Measurements from ENCODE around the gene PLEKHA8.

PLEKHA8 gene

DNA sequence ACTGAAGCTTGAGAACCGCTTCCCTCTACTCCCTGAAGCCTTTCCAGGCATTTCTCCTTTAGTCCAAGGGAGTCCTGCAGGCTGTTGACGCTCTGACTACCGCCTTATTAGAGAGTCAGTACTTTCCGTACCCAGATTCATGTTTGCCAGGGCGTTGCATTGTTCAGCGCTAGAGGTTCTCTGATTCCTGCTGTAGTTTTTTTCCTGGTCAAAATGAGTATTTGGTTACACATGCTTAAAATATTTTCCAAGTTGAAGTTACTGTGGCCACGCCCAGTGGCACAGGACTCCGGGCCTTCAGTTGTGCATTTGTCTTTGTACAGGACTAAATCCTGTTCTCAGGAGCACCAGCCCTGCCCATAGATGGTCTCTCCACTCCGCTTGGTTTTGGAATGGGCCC lies 114.5 kb downstream of the PLEKHA8 start:
- Histone ChIP-seq H4K12ac (ENCODE audit: low read depth, low read length) (no peak overlapping the region), H3K79me2 (ENCODE audit: control insufficient read depth, insufficient read depth, low read length, poor library complexity) (no peaks in the 10 kb centered on the region), H3K18ac (ENCODE audit: low read length) (no peak overlapping the region), H2AK5ac (ENCODE audit: low read length) (no peak overlapping the region), H3K4ac (ENCODE audit: low read depth, low read length) (no peak overlapping the region), H2BK5ac (ENCODE audit: low read depth, low read length, poor library complexity) (no peak overlapping the region), H2BK120ac (ENCODE audit: insufficient read depth, low read length, poor library complexity) (no peak overlapping the region), H3K27me3 (ENCODE audit: insufficient read depth, low read length) (no peaks in the 10 kb centered on the region), H3K4me2 (ENCODE audit: low read length) (no peak overlapping the region), H3K9me3 (ENCODE audit: insufficient read depth, low read depth, low read length) (peaks cover 1% of the 10 kb centered on the region), H3K4me1 (ENCODE audit: control insufficient read depth in 1 of 2, insufficient read depth in 2 of 2, low read length in 2 of 2) (peaks cover 2 to 5% of the 10 kb centered on the region in 2 experiments), H2AFZ (ENCODE audit: insufficient read depth, low read length, poor library complexity) (no peak overlapping the region), H3K14ac (ENCODE audit: low read length) (no peak overlapping the region), H3K27ac (ENCODE audit: low read depth, low read length) (no peak overlapping the region), H4K8ac (ENCODE audit: low read depth, low read length) (no peak overlapping the region), H4K91ac (ENCODE audit: low read depth, low read length) (no peak overlapping the region), H3K9ac (ENCODE audit: low read length) (no peak overlapping the region), H2BK12ac (ENCODE audit: low read length) (no peak overlapping the region), H3K4me3 (ENCODE audit: low read depth, low read length) (no peak overlapping the region), H3K36me3 (ENCODE audit: control insufficient read depth in 1 of 2, insufficient read depth in 2 of 2, low read length in 2 of 2) (no peaks in the 10 kb centered on the region), H3K23ac (ENCODE audit: low read length) (no peak overlapping the region), H3K79me1 (ENCODE audit: low read length) (no peaks in the 10 kb centered on the region)
- DNase-seq: peak; percentile 23 to 65
- no CpG with 5 or more reads among the region's 9 CpGs for WGBS (ENCODE audit: extremely low coverage, insufficient coverage, insufficient read length)

DNA sequence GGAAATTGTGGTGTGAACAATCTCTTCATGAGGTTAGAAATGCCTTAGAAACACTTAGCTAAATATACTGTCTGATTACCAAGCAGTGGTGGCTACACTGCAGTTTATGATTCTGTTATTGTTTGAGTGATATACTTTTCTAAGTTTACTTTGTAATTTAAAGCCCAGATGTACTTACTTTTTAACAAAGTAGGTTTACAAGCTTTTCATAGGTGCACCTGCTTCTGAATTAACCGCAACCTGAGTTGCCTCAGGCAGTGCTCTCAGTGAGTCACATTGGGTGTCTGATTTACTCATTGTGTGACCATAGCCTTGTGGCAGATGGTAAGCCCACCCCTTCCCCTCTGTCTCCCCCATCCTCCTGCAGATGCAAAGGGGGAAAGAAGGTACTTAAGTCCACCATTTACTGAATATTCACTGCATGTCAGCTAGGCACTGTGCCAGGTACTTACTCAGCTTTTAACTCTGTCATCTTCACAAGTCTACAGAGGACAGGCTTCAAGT lies 115.6 kb downstream of the PLEKHA8 start:
- Histone ChIP-seq H3K18ac (ENCODE audit: low read length) (no peak overlapping the region), H3K79me1 (ENCODE audit: low read length) (no peaks in the 10 kb centered on the region), H2AFZ (ENCODE audit: insufficient read depth, low read length, poor library complexity) (no peak overlapping the region), H3K4me2 (ENCODE audit: low read length) (no peak overlapping the region), H3K79me2 (ENCODE audit: control insufficient read depth, insufficient read depth, low read length, poor library complexity) (no peaks in the 10 kb centered on the region), H3K27me3 (ENCODE audit: insufficient read depth, low read length) (no peaks in the 10 kb centered on the region), H3K4me3 (ENCODE audit: low read depth, low read length) (no peak overlapping the region), H3K9ac (ENCODE audit: low read length) (no peak overlapping the region), H3K9me3 (ENCODE audit: insufficient read depth, low read depth, low read length) (no peaks in the 10 kb centered on the region), H3K14ac (ENCODE audit: low read length) (no peak overlapping the region), H3K4me1 (ENCODE audit: control insufficient read depth in 1 of 2, insufficient read depth in 2 of 2, low read length in 2 of 2) (peaks cover 2 to 5% of the 10 kb centered on the region in 2 experiments), H2AK5ac (ENCODE audit: low read length) (no peak overlapping the region), H4K91ac (ENCODE audit: low read depth, low read length) (no peak overlapping the region), H3K4ac (ENCODE audit: low read depth, low read length) (no peak overlapping the region), H3K27ac (ENCODE audit: low read depth, low read length) (no peak overlapping the region), H4K12ac (ENCODE audit: low read depth, low read length) (no peak overlapping the region), H4K8ac (ENCODE audit: low read depth, low read length) (no peak overlapping the region), H2BK12ac (ENCODE audit: low read length) (no peak overlapping the region), H2BK5ac (ENCODE audit: low read depth, low read length, poor library complexity) (no peak overlapping the region), H2BK120ac (ENCODE audit: insufficient read depth, low read length, poor library complexity) (no peak overlapping the region), H3K36me3 (ENCODE audit: control insufficient read depth in 1 of 2, insufficient read depth in 2 of 2, low read length in 2 of 2) (no peaks in the 10 kb centered on the region), H3K23ac (ENCODE audit: low read length) (no peak overlapping the region)
- WGBS (ENCODE audit: extremely low coverage, insufficient coverage, insufficient read length): no CpG with 5 or more reads among the region's 1 CpG
- no peak for DNase-seq

DNA sequence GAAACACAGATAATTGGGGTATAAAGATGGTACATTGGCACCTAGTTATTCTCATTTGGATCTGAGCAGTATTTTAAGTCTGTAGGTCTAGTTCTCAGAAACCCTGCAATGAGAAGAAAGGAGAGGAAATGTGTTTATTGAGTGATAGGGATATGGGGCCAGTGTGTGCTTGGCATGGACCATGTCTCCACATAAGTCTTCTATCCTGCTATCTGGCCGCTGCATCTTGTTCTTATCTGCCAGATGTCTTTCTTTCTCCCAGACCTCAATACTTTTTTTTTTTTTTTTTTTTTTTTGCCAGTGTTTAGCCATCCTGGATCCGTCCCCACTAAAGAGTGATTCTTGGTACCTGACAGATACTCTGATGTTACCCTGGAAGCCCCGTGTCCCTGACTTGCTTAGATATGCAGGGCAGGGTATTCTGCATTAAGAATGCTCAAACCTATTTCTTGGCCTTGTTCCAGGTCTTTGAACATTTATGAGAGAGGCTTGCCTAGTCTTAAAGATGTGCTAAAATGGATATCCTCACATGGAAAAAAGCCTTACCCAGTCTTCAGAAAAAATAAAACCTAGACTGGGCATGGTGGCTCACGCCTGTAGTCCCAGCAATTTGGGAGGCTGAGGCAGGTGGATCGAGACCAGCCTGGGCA lies 116.6 kb downstream of the PLEKHA8 start:
- Histone ChIP-seq H4K8ac (ENCODE audit: low read depth, low read length) (no peak overlapping the region), H3K4me3 (ENCODE audit: low read depth, low read length) (no peak overlapping the region), H3K79me2 (ENCODE audit: control insufficient read depth, insufficient read depth, low read length, poor library complexity) (no peaks in the 10 kb centered on the region), H2BK12ac (ENCODE audit: low read length) (no peak overlapping the region), H2AK5ac (ENCODE audit: low read length) (no peak overlapping the region), H3K14ac (ENCODE audit: low read length) (no peak overlapping the region), H2BK5ac (ENCODE audit: low read depth, low read length, poor library complexity) (no peak overlapping the region), H3K27me3 (ENCODE audit: insufficient read depth, low read length) (no peaks in the 10 kb centered on the region), H3K4me1 (ENCODE audit: control insufficient read depth in 1 of 2, insufficient read depth in 2 of 2, low read length in 2 of 2) (peaks cover 2 to 5% of the 10 kb centered on the region in 2 experiments), H3K27ac (ENCODE audit: low read depth, low read length) (no peak overlapping the region), H3K9me3 (ENCODE audit: insufficient read depth, low read depth, low read length) (no peaks in the 10 kb centered on the region), H4K12ac (ENCODE audit: low read depth, low read length) (no peak overlapping the region), H2BK120ac (ENCODE audit: insufficient read depth, low read length, poor library complexity) (no peak overlapping the region), H4K91ac (ENCODE audit: low read depth, low read length) (no peak overlapping the region), H3K18ac (ENCODE audit: low read length) (no peak overlapping the region), H3K36me3 (ENCODE audit: control insufficient read depth in 1 of 2, insufficient read depth in 2 of 2, low read length in 2 of 2) (no peaks in the 10 kb centered on the region), H3K23ac (ENCODE audit: low read length) (no peak overlapping the region), H2AFZ (ENCODE audit: insufficient read depth, low read length, poor library complexity) (no peak overlapping the region), H3K79me1 (ENCODE audit: low read length) (no peaks in the 10 kb centered on the region), H3K4ac (ENCODE audit: low read depth, low read length) (no peak overlapping the region), H3K4me2 (ENCODE audit: low read length) (no peak overlapping the region), H3K9ac (ENCODE audit: low read length) (no peak overlapping the region)
- no peak for DNase-seq
- no CpG with 5 or more reads among the region's 5 CpGs for WGBS (ENCODE audit: extremely low coverage, insufficient coverage, insufficient read length)

DNA sequence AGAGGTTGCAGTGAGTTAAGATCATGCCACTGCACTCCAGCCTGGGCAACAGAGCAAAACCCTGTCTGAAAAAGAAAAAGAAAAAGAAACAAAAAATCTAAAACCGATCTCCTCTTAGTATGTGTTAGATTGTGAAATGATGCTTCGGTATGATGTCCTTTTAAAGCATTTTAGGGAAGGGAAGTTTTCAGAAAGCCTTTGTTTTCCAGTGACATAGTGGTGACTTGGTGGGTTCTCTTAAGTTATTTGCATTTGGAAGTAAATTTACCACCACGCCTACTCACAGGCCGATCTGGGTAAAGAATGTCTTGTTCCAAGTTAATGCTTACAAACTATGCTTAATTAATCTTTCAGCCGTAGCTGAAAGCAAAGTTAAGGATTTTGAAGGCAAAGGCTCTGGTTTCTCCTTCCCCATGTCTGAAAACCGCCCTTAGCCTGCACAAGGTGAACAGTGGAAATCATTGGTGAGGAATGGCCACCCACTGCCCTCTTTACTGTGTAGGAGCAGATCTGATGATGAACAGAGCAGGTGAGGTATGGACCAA lies 117.3 kb downstream of the PLEKHA8 start:
- Histone ChIP-seq H4K12ac (ENCODE audit: low read depth, low read length) (no peak overlapping the region), H4K91ac (ENCODE audit: low read depth, low read length) (no peak overlapping the region), H3K18ac (ENCODE audit: low read length) (no peak overlapping the region), H3K9ac (ENCODE audit: low read length) (no peak overlapping the region), H2BK12ac (ENCODE audit: low read length) (no peak overlapping the region), H2AK5ac (ENCODE audit: low read length) (no peak overlapping the region), H3K27ac (ENCODE audit: low read depth, low read length) (no peak overlapping the region), H3K27me3 (ENCODE audit: insufficient read depth, low read length) (no peaks in the 10 kb centered on the region), H3K4me1 (ENCODE audit: control insufficient read depth in 1 of 2, insufficient read depth in 2 of 2, low read length in 2 of 2) (peaks cover 2 to 5% of the 10 kb centered on the region in 2 experiments), H3K14ac (ENCODE audit: low read length) (no peak overlapping the region), H4K8ac (ENCODE audit: low read depth, low read length) (no peak overlapping the region), H2BK5ac (ENCODE audit: low read depth, low read length, poor library complexity) (no peak overlapping the region), H3K79me2 (ENCODE audit: control insufficient read depth, insufficient read depth, low read length, poor library complexity) (no peaks in the 10 kb centered on the region), H3K23ac (ENCODE audit: low read length) (no peak overlapping the region), H3K4me3 (ENCODE audit: low read depth, low read length) (no peak overlapping the region), H2BK120ac (ENCODE audit: insufficient read depth, low read length, poor library complexity) (no peak overlapping the region), H3K79me1 (ENCODE audit: low read length) (no peaks in the 10 kb centered on the region), H3K9me3 (ENCODE audit: insufficient read depth, low read depth, low read length) (no peaks in the 10 kb centered on the region), H3K36me3 (ENCODE audit: control insufficient read depth in 1 of 2, insufficient read depth in 2 of 2, low read length in 2 of 2) (no peaks in the 10 kb centered on the region), H3K4ac (ENCODE audit: low read depth, low read length) (no peak overlapping the region), H3K4me2 (ENCODE audit: low read length) (no peak overlapping the region), H2AFZ (ENCODE audit: insufficient read depth, low read length, poor library complexity) (no peak overlapping the region)
- no peak for DNase-seq
- WGBS (ENCODE audit: extremely low coverage, insufficient coverage, insufficient read length): no CpG with 5 or more reads among the region's 6 CpGs
